Activated T-cell treated with anti-CD3 and anti-CD28 coated beads for 4 hours (primary cell): ENCODE measurements around the gene CDH15.
"Not testable (repeated sequence)": the region's sequence is repeated elsewhere in the genome, so short reads cannot be mapped to it uniquely, and the experiment has no call there.

Experiments used
- DNase-seq: peaks from one replicate; pipeline ENCODE4 v3.0.0-alpha.2; 2020

The CDH15 gene

GRCh38 chr16:89157778-89158177, 13.8 kb upstream of the CDH15 start:
- no peak for DNase-seq

GRCh38 chr16:89159066-89159849, 12.3 kb upstream of the CDH15 start:
- no peak for DNase-seq

- no peak for DNase-seq
Observed at GRCh38 chr16:89159850-89160354, 11.6 kb upstream of the CDH15 start.

- no peak for DNase-seq
Observed at GRCh38 chr16:89160977-89161701, 10.4 kb upstream of the CDH15 start.

- no peak for DNase-seq
Observed at GRCh38 chr16:89161763-89162713, 9.5 kb upstream of the CDH15 start.

GRCh38 chr16:89163297-89163696, 8.3 kb upstream of the CDH15 start:
- no peak for DNase-seq

GRCh38 chr16:89164436-89164835, 7.1 kb upstream of the CDH15 start:
- DNase-seq: no peak

GRCh38 chr16:89164847-89165680, 6.5 kb upstream of the CDH15 start:
- no peak for DNase-seq

- DNase-seq: not testable (repeated sequence)
Observed at GRCh38 chr16:89165681-89165979, 5.9 kb upstream of the CDH15 start.

- DNase-seq: no peak
Observed at GRCh38 chr16:89166696-89167424, 4.7 kb upstream of the CDH15 start.

- peak; percentile 82 for DNase-seq
Observed at GRCh38 chr16:89167425-89167941, 4.1 kb upstream of the CDH15 start.

- DNase-seq: no peak
Observed at GRCh38 chr16:89168381-89169189, 3.0 kb upstream of the CDH15 start.

GRCh38 chr16:89169778-89170177, 1.8 kb upstream of the CDH15 start:
- DNase-seq: no peak

- no peak for DNase-seq
Observed at GRCh38 chr16:89170346-89171215, 967 bp upstream of the CDH15 start.

- no peak for DNase-seq
Observed at GRCh38 chr16:89172171-89172527, 601 bp downstream of the CDH15 start.

- no peak for DNase-seq
Observed at GRCh38 chr16:89172528-89173173, 1.1 kb downstream of the CDH15 start.

GRCh38 chr16:89173174-89173921, 1.8 kb downstream of the CDH15 start:
- DNase-seq: no peak
